ENCODE data around the gene EPN3.

Gene EPN3

DNA sequence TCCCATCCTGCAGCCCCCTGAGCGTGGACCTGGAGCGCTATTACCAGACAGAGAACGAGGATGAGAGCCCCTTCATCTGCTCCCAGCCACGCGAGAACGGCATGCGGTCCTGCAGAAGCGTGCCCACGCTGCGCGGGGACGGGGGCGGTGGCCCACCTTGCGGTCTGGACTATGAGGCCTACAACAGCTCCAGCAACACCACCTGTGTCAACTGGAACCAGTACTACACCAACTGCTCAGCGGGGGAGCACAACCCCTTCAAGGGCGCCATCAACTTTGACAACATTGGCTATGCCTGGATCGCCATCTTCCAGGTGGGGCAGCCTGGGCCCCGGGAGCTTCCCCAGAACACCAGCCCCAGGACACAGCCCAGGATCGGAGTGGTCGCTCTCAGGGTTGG is 40.0 kb downstream of the EPN3 start:
- no peak for DNase-seq

DNA sequence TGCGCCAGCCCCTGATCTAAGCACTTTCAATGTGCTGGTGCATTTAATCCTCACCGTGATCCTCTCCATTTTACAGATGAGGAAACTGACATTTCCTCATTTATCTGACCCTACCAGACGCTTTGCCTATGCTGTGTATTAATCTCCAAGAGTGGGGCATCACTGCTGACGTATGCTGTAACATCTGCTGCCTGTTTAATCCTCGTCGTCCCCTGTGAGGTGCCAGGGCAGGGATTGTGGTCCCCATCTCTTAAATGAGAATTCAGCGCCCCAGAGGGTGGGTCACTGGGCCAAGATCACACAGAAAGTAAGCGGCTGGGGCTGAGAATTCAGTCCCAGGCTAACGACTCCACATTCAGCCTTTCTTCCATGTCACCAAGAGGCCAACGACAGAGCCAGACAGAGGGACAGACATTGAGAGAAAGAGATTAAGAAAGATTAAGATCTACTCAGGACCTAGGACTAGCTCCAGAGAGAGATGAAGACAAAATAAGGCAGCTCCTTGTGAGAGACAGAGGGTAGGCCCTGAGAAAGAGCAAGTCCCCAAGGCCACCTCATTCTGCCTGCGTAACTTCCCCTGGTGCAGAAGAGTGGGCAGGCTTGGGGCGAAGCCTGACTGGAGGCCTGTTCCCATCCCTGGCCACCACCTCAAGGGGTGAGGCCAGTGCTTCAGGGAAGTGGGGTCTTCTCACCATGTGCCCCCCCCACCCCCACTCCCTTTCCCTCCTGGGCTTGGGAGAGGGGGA is 41.5 kb downstream of the EPN3 start:
- no peak for DNase-seq

DNA sequence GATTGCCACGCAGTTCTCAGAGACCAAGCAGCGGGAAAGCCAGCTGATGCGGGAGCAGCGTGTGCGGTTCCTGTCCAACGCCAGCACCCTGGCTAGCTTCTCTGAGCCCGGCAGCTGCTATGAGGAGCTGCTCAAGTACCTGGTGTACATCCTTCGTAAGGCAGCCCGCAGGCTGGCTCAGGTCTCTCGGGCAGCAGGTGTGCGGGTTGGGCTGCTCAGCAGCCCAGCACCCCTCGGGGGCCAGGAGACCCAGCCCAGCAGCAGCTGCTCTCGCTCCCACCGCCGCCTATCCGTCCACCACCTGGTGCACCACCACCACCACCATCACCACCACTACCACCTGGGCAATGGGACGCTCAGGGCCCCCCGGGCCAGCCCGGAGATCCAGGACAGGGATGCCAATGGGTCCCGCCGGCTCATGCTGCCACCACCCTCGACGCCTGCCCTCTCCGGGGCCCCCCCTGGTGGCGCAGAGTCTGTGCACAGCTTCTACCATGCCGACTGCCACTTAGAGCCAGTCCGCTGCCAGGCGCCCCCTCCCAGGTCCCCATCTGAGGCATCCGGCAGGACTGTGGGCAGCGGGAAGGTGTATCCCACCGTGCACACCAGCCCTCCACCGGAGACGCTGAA is 43.2 kb downstream of the EPN3 start:
- no peak for DNase-seq

- DNase-seq = no peak
Observed at GRCh38 chr17:50576864-50577263, 44.3 kb downstream of the EPN3 start.

GRCh38 chr17:50577451-50577954 is 45.0 kb downstream of the EPN3 start:
- DNase-seq = no peak

GRCh38 chr17:50578173-50578572 is 45.6 kb downstream of the EPN3 start:
- DNase-seq = no peak

GRCh38 chr17:50579399-50579798 is 46.9 kb downstream of the EPN3 start:
- DNase-seq = no peak

DNA sequence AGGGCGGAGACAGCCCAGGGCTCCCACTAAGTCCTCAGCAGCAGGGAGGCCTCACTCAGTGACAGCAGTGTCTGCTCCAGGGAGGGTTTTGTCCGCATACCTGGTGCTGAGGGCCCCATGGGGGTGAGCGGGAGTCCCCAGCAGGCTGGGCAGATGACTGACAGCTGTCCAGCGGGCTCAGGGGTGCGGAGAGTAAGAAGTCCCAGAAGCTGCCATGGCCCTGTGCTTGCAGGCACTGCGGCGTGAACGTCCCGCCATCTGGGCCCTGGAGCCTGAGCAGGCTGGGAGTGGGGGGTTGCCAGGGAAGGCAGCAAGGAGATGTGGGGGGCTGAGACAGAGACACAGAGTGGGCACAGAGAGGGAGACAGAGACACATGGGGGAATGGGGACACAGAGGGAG is 48.1 kb downstream of the EPN3 start:
- no peak for DNase-seq

GRCh38 chr17:50581316-50581715 is 48.8 kb downstream of the EPN3 start:
- no peak for DNase-seq

DNA sequence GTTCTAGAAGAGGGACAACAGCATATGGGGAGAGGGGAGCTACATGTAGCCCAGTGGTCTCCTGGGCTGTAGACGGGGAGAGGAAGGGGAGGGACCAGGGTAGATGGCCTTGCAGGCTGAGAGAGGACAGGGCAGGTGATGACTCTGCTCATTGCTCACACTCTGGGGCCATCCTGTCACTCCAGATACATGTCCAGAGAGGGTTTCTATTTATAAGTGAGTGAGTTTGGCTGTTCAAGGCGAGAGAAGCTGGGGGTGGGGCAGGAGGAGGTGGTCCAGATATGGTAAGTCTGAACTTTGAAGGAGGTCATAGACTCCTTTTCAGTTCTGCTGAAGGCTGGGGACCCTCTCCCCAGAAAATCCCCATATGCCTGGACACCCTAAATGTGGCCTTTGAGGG is 50.2 kb downstream of the EPN3 start:
- no peak for DNase-seq

GRCh38 chr17:50583641-50584040 is 51.1 kb downstream of the EPN3 start:
- DNase-seq = no peak

- no peak for DNase-seq
Observed at GRCh38 chr17:50584116-50584515, 51.6 kb downstream of the EPN3 start.

DNA sequence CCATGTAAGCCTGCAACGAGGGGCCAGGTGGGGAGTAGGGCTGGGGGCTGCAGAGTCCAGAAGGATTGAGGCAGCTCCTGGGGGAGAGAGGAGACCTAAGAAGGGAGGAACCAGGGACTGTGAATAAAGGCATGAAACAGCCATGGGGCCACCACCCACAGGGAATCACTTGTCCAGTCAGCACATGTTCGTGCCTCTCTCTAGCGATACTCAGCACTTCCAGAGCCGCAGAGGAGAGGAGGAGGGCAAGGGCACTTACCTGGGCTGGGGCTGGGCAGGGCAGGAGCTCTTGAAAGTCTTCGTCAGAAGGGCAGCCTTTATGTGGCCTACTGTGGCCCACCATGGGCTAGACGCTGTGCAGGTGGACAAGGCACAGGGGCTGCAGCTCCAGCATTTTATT is 52.2 kb downstream of the EPN3 start:
- no peak for DNase-seq

GRCh38 chr17:50585346-50585745 is 52.8 kb downstream of the EPN3 start:
- DNase-seq = no peak

DNA sequence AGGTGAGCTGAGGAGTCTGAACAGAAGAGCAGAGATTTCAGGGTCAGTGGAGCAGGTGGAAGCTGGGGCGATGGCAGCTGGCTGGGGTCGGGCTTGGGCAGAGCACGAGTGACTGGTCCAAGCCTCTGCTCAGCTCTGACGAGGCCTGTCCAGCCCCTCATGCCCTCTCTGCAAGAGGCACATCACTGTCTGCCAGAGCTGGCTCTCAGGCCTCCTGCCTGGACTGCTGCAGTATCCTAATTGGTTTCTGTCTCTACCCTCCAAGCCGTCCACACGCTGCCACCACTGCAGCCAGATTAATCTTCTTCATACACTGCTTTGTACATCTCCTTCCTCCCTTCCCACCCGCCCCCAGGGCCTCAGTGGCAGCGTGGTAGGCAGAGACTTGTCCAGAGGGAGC is 53.4 kb downstream of the EPN3 start:
- DNase-seq = no peak

- DNase-seq = no peak
Observed at GRCh38 chr17:50586421-50587247, 54.1 kb downstream of the EPN3 start.

GRCh38 chr17:50587571-50587970 is 55.0 kb downstream of the EPN3 start:
- DNase-seq = no peak

DNA sequence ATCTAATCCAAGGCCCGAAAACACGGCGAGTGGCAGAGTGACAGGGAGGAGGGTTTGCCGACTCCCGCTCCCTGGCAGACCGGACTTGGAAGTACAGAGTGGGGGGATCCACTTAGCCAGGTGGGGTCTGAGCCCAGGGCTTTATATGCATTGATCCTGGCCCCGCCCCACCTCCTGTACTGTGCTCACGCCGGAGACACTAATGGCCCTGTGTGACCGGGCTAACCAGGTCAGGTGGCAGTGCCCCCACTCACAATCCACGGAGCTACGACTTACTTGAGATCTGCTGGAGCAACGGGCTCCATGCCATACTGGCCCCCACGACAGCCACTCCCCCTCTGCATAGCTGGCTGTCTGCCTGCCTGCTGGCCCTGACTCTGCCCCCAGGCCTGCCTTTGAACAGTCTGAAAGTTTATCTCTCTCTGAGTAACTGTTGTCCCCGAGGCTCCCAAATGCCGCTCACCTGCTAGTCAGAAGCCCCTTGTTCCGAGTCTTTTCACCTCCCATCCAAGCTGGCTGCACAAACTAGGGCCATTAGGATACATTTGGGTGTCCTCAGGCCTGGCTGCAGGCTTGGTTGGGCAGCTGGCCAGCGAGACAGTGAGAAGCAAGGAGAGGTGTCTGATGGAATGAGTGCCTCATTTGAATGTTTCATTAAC is 56.0 kb downstream of the EPN3 start:
- DNase-seq = no peak

DNA sequence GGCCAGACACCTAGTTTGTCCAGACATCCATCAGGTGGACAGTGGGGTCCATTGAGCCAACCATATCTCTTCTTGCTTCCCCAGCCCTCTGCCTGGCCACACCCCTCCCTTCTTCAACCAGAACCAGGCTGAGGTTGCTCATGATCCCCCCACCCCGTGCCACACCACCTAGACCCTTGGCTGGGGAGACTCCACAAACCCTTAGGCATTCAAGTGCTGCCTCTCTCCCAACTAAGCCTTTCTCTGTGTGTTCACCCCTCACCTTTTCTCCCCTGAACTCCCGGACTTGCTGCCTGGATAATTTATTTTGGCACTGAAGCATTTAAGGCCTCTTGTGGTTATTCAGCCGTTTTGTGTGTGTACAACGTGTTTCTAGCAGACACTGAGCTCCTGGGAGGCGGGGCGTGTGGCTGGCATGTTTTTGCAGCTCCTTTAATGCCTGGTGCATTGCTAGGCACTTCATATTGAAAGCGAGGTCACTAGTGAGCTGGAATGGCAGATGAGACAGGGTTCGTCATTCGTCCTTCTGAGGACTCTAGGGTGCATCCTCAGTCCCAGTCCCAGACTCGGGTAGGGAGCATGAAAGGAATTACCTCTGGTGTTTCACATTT is 56.7 kb downstream of the EPN3 start:
- no peak for DNase-seq

DNA sequence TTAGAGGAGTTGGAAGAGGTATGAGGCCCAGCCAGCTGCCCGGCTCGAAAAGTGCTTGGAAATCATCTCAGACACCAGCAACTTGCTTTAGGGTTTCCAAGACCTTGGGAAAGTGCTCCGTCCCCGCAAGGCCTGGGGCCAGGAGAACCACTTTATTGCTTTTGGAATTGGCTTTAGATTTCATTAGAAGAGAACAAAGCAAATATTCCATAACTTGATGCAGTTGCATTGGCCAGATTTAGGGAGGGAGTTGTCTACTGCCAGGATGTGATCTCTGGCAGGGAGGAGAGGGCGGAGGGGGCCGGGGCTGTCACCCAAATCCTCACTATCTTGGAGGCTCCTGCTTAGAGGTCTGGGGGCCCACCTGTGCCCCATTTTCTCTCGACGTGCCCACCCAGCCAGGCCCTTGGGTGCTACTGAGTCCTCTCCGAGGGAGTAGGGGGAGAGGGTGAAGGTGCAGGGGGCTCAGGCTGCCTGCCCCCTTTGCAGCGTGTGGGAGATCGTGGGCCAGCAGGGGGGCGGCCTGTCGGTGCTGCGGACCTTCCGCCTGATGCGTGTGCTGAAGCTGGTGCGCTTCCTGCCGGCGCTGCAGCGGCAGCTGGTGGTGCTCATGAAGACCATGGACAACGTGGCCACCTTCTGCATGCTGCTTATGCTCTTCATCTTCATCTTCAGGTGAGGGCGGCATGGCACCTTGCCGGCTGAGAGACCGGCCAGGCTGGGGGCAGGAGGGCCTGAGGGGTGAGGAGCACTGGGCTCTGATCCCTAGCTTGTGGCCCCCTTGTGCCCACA is 58.6 kb downstream of the EPN3 start:
- no peak for DNase-seq

DNA sequence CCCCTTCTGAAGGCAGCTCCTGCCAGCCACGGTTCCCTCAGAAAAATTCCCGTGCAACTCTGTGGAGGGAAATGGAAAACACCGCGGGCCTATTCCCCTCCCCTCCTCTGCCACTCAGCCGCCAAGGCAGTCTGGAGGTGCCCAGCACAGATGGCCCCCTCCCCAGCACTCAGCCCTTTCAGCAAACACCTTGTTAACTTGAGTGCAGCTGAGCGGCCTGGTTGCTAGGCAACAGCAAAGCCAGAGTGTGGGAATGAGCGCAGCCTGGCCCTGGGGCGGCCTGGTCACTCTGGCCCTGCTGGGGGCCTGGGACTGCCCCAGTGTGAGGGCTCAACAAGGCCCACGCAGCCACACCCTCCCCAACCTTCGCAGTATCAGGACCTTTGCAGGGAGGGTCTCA is 60.8 kb downstream of the EPN3 start:
- no peak for DNase-seq

Measured in fibroblast of skin of right biceps (primary cell).